B cell (primary cell): ENCODE data around the gene RNF11.

Source experiments
- EZH2 ChIP-seq: IDR thresholded peaks from 2 replicates; pipeline ENCODE4 v1.6.1; 2012; ENCODE audit warnings: borderline replicate concordance, low read depth, mild to moderate bottlenecking, moderate library complexity, low read length; ENCODE audit not compliant: insufficient read depth, poor library complexity, severe bottlenecking
- TF ChIP-seq, protein P1 (sequence below): fragments of 200-600 bp; IDR thresholded peaks from one replicate; pipeline ENCODE4 v1.8.0; 2022; ENCODE audit warnings: antibody characterized with exemption, mild to moderate bottlenecking

DNA sequence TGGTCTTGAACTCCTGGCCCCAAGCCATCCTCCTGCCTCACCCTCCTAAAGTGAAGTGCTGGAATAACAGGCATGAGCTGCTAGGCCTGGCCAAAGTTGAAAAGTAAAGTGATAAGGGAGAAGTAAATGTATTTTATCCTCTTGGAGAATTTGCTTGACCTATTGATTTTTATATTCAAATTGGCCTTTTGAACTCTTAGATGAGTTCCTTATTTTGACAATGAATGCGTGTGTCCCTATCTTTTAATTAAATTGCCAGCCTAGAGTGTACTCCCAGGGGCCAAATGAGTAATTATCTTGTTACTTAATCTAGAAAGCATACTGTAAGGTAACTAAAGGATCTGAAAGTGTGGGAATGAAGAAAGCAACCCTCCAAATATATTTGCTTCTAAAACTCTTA, 11.4 kb downstream of the RNF11 start:
- TF ChIP-seq, protein P1, sequence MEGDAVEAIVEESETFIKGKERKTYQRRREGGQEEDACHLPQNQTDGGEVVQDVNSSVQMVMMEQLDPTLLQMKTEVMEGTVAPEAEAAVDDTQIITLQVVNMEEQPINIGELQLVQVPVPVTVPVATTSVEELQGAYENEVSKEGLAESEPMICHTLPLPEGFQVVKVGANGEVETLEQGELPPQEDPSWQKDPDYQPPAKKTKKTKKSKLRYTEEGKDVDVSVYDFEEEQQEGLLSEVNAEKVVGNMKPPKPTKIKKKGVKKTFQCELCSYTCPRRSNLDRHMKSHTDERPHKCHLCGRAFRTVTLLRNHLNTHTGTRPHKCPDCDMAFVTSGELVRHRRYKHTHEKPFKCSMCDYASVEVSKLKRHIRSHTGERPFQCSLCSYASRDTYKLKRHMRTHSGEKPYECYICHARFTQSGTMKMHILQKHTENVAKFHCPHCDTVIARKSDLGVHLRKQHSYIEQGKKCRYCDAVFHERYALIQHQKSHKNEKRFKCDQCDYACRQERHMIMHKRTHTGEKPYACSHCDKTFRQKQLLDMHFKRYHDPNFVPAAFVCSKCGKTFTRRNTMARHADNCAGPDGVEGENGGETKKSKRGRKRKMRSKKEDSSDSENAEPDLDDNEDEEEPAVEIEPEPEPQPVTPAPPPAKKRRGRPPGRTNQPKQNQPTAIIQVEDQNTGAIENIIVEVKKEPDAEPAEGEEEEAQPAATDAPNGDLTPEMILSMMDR, result no peak
- no peak for TF ChIP-seq EZH2
